ENCODE results near the gene GPR68.
"Not testable (repeated sequence)": the region's sequence is repeated elsewhere in the genome, so short reads cannot be mapped to it uniquely, and the experiment has no call there.

GPR68 gene

DNA sequence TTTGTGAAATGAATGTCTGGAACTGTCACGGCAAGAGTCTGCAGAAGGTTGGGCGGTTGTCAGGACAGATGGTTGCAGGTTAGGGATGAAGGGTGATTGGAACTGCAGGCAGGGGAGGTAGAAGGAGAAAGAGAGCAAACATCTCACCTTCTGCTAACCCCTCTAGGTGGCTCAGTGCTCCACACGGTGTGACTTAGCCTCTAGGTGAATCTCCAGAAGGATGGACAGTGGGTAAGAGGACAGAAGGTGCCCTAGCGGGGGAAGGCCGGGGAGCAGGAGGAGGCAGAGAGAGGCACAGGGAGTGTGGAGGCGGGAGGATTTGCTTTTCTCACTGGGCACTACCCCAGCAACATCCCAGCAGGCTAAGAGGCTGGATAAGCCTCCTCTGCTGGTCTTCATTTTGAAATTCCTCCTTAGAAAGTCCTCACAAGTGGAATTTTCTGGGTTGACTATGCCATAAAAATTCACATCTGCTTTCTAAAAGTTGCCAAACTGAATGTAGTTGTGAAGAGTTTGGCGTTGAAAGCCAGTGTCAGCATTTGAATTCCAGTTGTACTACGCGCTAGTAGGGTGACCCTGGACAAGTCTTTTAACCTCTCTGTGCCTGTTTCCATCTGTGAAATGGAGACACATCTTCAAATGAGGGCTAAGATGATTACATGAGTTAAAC, 10.7 kb upstream of the GPR68 start:
- peak overlapping the region; percentile 84 to 89 for H3K4me3 Mint-ChIP-seq
- no peaks in the 10 kb centered on the region for H3K27me3 Mint-ChIP-seq
- ATAC-seq (replicated peaks) (no peak), DNase-seq (no peak)
- H3K36me3 Mint-ChIP-seq (ENCODE audit: insufficient read depth), result peaks cover 51% of the 10 kb centered on the region
- peak overlapping the region; percentile 10 to 93 for H3K27ac Mint-ChIP-seq
- H3K4me1 Mint-ChIP-seq (ENCODE audit: low read depth in 2 of 2), result peaks cover 53 to 57% of the 10 kb centered on the region in 2 donors
- no peaks in the 10 kb centered on the region for H3K9me3 Mint-ChIP-seq

DNA sequence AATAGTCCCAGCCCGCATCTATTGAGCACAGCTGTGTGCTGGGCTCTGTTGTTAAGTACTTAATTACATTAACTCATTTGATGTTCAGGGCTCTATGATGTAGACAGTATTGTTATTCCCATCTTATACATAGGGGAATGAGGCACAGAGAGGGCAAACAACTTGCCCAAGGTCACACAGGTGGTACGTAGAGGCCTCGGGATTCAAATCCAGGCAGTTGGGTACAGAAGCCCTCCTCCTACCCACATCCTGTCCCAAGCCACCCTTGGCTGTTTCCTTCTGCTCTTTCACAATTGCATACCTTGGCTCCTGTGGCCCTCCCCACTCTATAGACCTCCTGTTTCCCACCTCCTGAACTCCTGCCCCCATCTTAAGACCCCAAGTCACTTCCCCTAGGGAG, 10.0 kb upstream of the GPR68 start:
- H3K4me3 Mint-ChIP-seq, result peak overlapping the region; percentile 84 to 89
- peaks cover 52% of the 10 kb centered on the region for H3K36me3 Mint-ChIP-seq (ENCODE audit: insufficient read depth)
- DNase-seq (no peak), ATAC-seq (replicated peaks) (peak; percentile 22)
- peaks cover 60 to 64% of the 10 kb centered on the region in 2 donors for H3K4me1 Mint-ChIP-seq (ENCODE audit: low read depth in 2 of 2)
- no peaks in the 10 kb centered on the region for H3K27me3 Mint-ChIP-seq
- H3K27ac Mint-ChIP-seq, result peak overlapping the region; percentile 90 to 93
- no peaks in the 10 kb centered on the region for H3K9me3 Mint-ChIP-seq

DNA sequence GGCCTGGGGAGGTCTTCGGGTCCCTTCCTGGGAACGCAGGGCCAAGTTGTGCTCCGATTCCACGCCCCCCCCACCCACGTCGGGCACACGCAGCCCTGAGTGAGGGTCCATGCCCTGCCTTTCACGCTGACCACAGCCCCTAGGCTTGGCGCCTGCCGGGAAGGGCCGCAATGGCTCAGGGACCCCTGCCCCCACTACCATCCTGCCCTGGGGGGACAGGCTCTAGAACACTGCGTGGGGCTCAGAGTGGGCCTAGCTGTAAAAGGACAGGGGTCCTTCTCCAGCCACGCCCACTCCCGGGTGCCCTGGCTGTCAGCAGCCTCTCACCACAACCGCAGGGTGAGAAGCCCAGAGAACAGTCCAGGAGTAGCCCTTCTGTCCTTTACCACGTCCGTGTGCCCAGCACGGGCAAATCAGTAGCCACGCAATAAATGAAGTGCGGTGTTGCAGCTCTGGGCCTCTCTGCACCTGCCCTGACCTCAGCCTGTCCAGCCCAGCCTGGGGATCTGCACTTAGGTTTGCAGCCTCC, 9.4 kb upstream of the GPR68 start:
- Mint-ChIP-seq H3K4me3 (peak overlapping the region; percentile 84 to 89), H3K9me3 (no peaks in the 10 kb centered on the region), H3K4me1 (ENCODE audit: low read depth in 2 of 2) (peaks cover 63 to 67% of the 10 kb centered on the region in 2 donors), H3K36me3 (ENCODE audit: insufficient read depth) (peaks cover 51% of the 10 kb centered on the region), H3K27me3 (no peaks in the 10 kb centered on the region), H3K27ac (peak overlapping the region; percentile 90 to 93)
- no peak for DNase-seq
- peak; percentile 3 for ATAC-seq (replicated peaks)

DNA sequence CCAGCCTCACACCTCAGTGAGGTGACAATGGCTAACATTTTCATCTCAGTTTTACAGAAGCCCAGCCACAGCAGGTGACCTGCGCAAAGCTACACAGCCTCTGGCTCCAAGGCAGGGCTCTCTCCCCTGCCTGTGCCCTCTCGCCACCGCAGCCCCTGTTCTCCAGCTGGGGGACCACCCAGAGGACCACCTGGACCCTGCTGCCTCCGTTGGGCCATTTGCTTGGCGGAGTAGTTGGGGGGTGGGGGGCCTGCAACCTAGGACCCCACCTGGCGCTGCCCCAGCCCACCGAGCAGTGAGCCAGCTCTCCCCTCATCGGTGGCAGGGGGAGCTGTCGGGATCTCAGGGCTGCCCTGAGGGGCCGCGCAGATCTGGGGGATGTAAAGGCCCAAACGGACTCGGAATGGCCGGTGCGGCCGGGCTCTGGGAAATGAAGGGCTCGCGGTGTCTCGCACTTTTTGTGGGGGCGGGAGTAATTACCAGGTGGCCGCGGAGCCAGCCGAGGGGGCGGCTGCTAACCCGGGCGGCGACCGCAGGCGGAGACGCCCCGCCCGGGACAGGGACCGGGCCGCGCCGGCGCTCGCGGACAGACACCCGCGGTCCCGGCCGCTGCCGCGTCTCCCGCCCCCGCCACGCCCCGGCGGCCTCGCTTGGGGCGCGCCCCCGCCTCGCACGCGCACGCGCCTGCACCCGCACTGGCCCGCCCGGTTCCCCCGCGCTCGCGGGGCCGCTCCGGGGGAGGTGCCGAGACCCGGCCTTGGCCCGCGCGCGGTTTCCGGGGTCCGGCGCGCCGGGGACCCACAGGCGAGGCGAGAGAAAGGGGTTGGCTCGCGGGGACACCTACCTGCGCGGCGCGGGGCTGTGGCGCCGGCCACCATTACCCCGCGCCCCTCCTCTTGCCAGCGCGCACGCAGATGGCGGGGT, 8.6 kb upstream of the GPR68 start:
- DNase-seq, result peak in 2 of 3 experiments; percentile 45 to 55
- Mint-ChIP-seq H3K27ac (peak overlapping the region; percentile 94 to 95), H3K27me3 (no peaks in the 10 kb centered on the region), H3K4me3 (peak overlapping the region; percentile 84 to 89), H3K4me1 (ENCODE audit: low read depth in 2 of 2) (peaks cover 62 to 69% of the 10 kb centered on the region in 2 donors), H3K9me3 (no peaks in the 10 kb centered on the region), H3K36me3 (ENCODE audit: insufficient read depth) (peaks cover 56% of the 10 kb centered on the region)
- peak; percentile 49 for ATAC-seq (replicated peaks)

DNA sequence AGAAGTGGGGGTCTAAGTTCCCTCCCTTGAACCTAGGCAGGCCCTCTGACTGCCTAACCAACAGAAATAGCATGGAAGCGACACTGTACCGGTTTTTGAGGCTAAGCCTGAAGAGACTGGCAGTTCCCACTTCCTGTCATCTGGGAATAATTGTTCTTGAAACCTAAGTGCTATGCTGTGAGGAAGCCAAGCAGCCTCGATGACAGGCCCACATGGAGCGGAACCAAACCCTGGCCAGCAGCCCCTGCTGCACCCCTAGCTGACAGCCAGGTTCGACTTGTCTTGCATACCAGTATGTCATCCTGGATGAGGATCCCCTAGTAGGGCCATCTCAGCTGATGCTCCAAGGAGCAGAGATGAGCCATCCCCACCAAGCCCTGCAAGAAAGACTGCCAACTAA, 6.4 kb upstream of the GPR68 start:
- Mint-ChIP-seq H3K27me3 (no peaks in the 10 kb centered on the region), H3K27ac (peak overlapping the region; percentile 94 to 95), H3K4me3 (peak overlapping the region; percentile 60 to 68), H3K36me3 (ENCODE audit: insufficient read depth) (peaks cover 59% of the 10 kb centered on the region), H3K9me3 (no peaks in the 10 kb centered on the region), H3K4me1 (ENCODE audit: low read depth in 2 of 2) (peaks cover 68 to 75% of the 10 kb centered on the region in 2 donors)
- ATAC-seq (replicated peaks) (no peak), DNase-seq (no peak)

DNA sequence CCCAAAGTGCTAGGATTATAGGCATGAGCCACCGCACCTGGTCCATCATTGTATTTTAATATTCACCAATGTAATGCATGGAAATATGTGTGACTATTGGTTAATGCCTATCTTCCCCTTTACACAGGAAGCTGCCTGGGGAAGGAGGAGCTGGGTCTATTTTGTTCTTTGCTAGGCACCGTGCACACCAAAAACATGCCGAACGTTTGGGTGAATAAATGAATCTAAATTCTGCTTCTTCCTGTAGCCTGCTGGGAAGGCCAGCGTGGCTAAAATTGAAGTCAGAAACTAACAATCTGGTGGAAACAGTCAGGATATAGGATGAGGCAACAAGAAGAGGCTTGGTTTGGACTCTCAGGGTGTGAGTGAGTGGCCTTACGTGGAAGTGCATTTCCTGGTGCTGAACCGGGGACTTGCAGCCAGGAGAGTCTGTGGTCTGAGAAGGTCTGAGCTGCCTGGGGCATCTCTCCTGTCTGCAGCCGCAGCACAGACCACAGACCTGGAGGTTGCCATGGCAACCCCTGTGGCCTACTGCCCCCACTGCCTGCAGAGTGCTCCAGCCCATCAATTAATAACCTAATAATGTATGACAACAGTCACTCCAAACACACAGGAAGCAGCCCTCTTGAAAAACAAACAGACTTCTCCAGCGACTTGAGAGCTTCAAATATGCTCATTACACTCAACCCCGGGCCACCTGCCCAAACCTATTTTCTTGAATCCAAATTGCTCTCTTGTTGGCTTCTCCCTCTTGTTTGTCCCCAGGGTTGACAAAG, 5.5 kb upstream of the GPR68 start:
- no peaks in the 10 kb centered on the region for H3K9me3 Mint-ChIP-seq
- ATAC-seq (replicated peaks), result peak; percentile 18
- peak in 2 of 3 experiments; percentile 44 to 50 for DNase-seq
- peak overlapping the region; percentile 60 to 68 for H3K4me3 Mint-ChIP-seq
- no peaks in the 10 kb centered on the region for H3K27me3 Mint-ChIP-seq
- H3K4me1 Mint-ChIP-seq (ENCODE audit: low read depth in 2 of 2), result peaks cover 69 to 77% of the 10 kb centered on the region in 2 donors
- H3K36me3 Mint-ChIP-seq (ENCODE audit: insufficient read depth), result peaks cover 66% of the 10 kb centered on the region
- peak overlapping the region; percentile 94 to 95 for H3K27ac Mint-ChIP-seq

DNA sequence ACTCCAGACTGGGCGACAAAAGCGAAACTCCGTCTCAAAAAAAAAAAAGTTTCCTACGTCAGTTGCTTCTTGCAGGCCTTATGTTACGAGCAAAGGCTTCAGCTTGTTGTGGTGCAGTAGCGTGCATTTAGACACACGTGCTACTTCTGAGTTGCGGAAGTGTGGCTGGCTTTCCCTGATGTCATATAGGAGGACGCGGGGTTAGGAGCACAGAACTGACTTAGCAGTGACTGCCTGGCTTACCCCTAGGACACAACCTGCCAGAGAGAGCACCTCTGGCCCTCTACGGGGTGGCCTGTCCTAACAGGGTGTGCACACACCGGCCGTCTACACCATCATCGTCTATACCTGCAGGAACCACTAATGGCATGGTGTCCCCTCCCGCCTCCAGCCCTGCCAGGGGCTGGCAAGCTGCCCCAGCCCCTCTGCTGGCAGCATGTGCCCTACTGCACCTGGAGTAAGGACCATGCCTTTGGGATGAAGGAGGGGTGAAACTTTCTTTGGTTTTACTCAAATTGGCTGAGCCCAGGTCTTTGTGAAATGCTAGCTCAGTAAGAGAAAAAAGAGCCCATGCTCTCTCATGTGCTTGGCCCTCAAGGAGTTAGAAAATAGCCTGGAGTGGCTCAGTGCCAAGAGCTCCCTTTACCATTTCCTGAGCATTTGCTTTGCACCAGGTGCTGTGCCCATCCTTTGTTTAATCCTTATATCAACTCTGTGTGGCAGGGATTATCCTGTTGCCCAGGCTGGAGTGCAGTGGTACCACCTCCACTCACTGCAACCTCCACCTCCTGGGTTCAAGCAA, 1.7 kb upstream of the GPR68 start:
- DNase-seq (peak in 2 of 3 experiments; percentile 65 to 68), ATAC-seq (replicated peaks) (peak; percentile 65)
- Mint-ChIP-seq H3K36me3 (ENCODE audit: insufficient read depth) (peaks cover 74% of the 10 kb centered on the region), H3K9me3 (no peaks in the 10 kb centered on the region), H3K4me3 (peak overlapping the region; percentile 86 to 89), H3K27ac (peak overlapping the region; percentile 91 to 94), H3K4me1 (ENCODE audit: low read depth in 2 of 2) (peaks cover 81 to 82% of the 10 kb centered on the region in 2 donors), H3K27me3 (no peaks in the 10 kb centered on the region)

DNA sequence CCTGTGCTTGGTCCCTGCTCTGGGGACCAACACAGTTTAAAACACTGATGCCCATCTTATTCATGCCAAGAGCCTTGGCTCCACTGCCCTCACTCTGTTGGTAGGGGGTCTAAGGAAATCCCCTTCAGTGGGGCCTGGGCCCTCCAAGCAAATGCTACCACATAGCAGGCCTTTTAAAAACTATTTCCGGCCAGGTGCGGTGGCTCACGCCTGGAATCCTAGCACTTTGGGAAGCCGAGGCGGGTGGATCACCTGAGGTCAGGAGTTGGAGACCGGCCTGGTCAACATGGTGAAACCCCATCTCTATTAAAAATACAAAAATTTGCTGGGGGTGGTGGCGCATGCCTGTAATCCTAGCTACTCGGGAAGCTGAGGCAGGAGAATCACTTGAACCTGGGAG, 1.1 kb upstream of the GPR68 start:
- H3K27me3 Mint-ChIP-seq; ATAC-seq (replicated peaks); H3K9me3 Mint-ChIP-seq; DNase-seq: not testable (repeated sequence)
- H3K27ac Mint-ChIP-seq, result peak overlapping the region; percentile 91 to 94
- H3K36me3 Mint-ChIP-seq (ENCODE audit: insufficient read depth), result peaks cover 71% of the 10 kb centered on the region
- peaks cover 83% of the 10 kb centered on the region in 2 donors for H3K4me1 Mint-ChIP-seq (ENCODE audit: low read depth in 2 of 2)
- H3K4me3 Mint-ChIP-seq, result peak overlapping the region; percentile 86 to 89

DNA sequence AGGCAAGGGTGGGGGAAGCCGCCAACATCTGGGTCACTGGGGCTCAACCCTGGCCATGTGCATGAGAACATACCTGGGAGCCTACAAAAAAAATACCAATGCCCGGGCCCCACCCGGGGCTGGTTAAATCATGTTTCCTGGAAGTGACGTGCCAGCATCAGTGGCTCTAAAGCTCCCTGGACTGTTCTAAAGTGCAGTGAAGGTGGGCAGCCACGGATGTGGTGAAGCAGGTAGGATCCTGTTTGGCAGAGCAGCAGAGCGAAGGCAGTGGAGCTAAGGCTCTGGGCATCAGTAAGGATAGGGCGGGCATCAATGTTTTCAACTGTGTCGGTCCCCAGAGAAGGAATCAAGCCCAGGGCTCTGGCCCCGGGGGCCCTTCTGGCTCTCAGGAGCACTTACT, 525 bp upstream of the GPR68 start:
- Mint-ChIP-seq H3K4me1 (ENCODE audit: low read depth in 2 of 2) (peaks cover 81 to 82% of the 10 kb centered on the region in 2 donors), H3K9me3 (no peaks in the 10 kb centered on the region), H3K27ac (peak overlapping the region; percentile 91 to 94), H3K36me3 (ENCODE audit: insufficient read depth) (peaks cover 65% of the 10 kb centered on the region), H3K27me3 (no peaks in the 10 kb centered on the region), H3K4me3 (peak overlapping the region; percentile 86 to 89)
- peak in 2 of 3 experiments; percentile 60 to 61 for DNase-seq
- ATAC-seq (replicated peaks), result peak; percentile 47

DNA sequence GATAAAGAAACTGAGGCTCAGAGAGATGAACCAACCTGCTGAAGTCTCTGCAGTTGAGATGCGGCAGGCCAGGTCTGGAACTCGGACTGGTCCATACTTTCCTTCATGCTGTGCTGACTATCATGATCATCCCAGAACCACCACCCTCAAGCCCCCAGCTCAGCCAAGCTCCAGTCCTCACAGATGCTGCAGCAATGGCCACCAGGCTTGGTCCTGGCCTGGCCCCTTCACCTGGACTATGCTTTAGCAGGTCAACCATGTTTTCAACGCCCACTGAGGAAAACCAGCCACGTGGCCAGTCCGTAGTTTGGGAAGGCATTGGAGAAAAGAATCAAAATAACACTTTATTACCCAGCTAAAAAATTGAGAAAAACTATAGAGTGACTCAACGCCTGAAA, 1.4 kb downstream of the GPR68 start:
- H3K27ac Mint-ChIP-seq, result peak overlapping the region; percentile 91 to 94
- no peak for ATAC-seq (replicated peaks)
- H3K4me3 Mint-ChIP-seq, result peak overlapping the region; percentile 86 to 89
- H3K4me1 Mint-ChIP-seq (ENCODE audit: low read depth in 2 of 2), result peaks cover 76 to 88% of the 10 kb centered on the region in 2 donors
- no peaks in the 10 kb centered on the region for H3K27me3 Mint-ChIP-seq
- no peaks in the 10 kb centered on the region for H3K9me3 Mint-ChIP-seq
- H3K36me3 Mint-ChIP-seq (ENCODE audit: insufficient read depth), result peaks cover 59% of the 10 kb centered on the region
- DNase-seq, result no peak

DNA sequence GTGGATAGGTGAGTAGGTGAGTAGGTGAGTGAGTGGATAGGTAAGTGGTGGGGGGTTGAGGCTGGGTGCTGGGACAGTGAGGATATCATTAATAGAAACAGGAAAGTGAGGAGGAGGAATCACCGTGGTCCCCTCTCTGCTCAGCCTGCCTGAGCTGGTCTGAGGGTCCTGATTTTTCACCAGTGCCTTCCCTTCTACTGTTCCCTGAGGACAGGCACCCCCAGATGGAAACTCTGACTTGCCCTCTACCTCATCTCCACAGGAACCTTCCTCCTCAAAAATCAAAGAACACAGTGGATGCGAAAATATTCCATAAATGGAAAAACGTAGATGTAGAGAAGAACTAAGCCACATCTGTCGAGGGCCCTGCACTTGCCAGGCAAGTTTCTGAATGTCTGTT, 1.9 kb downstream of the GPR68 start:
- Mint-ChIP-seq H3K4me1 (ENCODE audit: low read depth in 2 of 2) (peaks cover 76 to 88% of the 10 kb centered on the region in 2 donors), H3K36me3 (ENCODE audit: insufficient read depth) (peaks cover 55% of the 10 kb centered on the region), H3K4me3 (peak overlapping the region; percentile 86 to 89), H3K27me3 (no peaks in the 10 kb centered on the region), H3K27ac (peak overlapping the region; percentile 91 to 94), H3K9me3 (no peaks in the 10 kb centered on the region)
- DNase-seq, result no peak
- ATAC-seq (replicated peaks), result no peak

DNA sequence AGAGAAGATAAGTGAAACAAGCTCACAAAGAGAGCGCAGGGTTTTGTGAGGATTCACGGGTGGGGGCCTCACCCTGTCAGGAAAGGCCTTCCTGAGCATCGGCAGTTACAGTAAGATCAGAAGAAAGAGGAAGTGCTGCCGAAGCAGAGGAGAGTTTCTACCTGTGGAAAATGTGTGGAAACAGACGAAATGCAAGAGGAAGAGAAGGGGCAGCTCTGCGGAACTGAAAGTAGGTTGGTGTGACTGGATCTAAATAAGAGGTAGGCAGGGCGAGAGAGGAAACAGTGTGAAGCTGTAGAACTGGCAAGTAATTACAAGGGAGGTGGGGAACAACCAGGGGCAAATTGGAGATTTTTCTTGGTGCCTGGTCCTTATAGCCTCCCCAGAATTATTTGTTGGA, 2.6 kb downstream of the GPR68 start:
- no peaks in the 10 kb centered on the region for H3K27me3 Mint-ChIP-seq
- H3K9me3 Mint-ChIP-seq, result no peaks in the 10 kb centered on the region
- DNase-seq, result peak in 1 of 3 experiments; percentile 18
- peak overlapping the region; percentile 91 to 94 for H3K27ac Mint-ChIP-seq
- ATAC-seq (replicated peaks), result peak; percentile 10
- peak overlapping the region; percentile 86 to 89 for H3K4me3 Mint-ChIP-seq
- peaks cover 58% of the 10 kb centered on the region for H3K36me3 Mint-ChIP-seq (ENCODE audit: insufficient read depth)
- peaks cover 75 to 84% of the 10 kb centered on the region in 2 donors for H3K4me1 Mint-ChIP-seq (ENCODE audit: low read depth in 2 of 2)
